SK-N-SH (cell line): ENCODE data around the gene DPPA5. TPM values are rescaled to one million over a fixed set of nuclear protein-coding genes. Genes with fewer than 3 reads are reported as not detected.

ENCODE experiments used
- CTCF ChIA-PET: fragments of 300-600, 350-600 bp; formaldehyde crosslinking; extraction: SDS; loops from one replicate; lab custom pipeline; 2021; lab: Yijun Ruan, JAX
- POLR2A ChIA-PET: fragments of 350-600 bp; sonication (Branson Sonifier 250); formaldehyde crosslinking; extraction: SDS; loops from one replicate; lab custom pipeline; 2020; ENCODE audit warnings: antibody characterized with exemption, inconsistent platforms; lab: Yijun Ruan, JAX
- DNase-seq: peaks from one replicate; pipeline ENCODE4 v3.0.0; 2012
- H2AFZ ChIP-seq: fragments of 200-600 bp; sonication (generic); 2 replicates; pipeline ENCODE4 v1.8.1; 2016; ENCODE audit warnings: antibody characterized with exemption, mild to moderate bottlenecking, low read depth
- H3F3A ChIP-seq: fragments of 200-600 bp; sonication (generic); replicated peaks from 2 replicates; pipeline ENCODE3; 2016; ENCODE audit warnings: antibody characterized with exemption, mild to moderate bottlenecking; ENCODE audit not compliant: insufficient read depth
- H3K27ac ChIP-seq, 2 experiments: fragments of 200-500 bp in 1 of 2; fragments of 200-600 bp in 1 of 2; sonication (Bioruptor generic) in 1 of 2; sonication (generic), shearing (Covaris generic) in 1 of 2; 2 replicates each; pipeline versions ENCODE4 v1.5.1 to v1.6.1; 2014 to 2016; ENCODE audit warnings: low read depth in 2 of 2, inconsistent platforms in 1 of 2, low read length in 1 of 2, mild to moderate bottlenecking in 1 of 2, mixed read lengths in 1 of 2
- H3K27me3 ChIP-seq: fragments of 200-600 bp; sonication (generic), shearing (Covaris generic); 2 replicates; pipeline ENCODE4 v1.6.1; 2016; ENCODE audit warnings: mixed run types; ENCODE audit not compliant: insufficient read depth
- H3K36me3 ChIP-seq, 2 experiments: fragments of 200-500 bp in 1 of 2; fragments of 200-600 bp in 1 of 2; sonication (Bioruptor generic) in 1 of 2; sonication (generic) in 1 of 2; replicated peaks in 1 of 2; 2 replicates each; pipeline versions ENCODE3 to v1.5.1; 2014 to 2016; ENCODE audit warnings: low read length in 1 of 2, mild to moderate bottlenecking in 1 of 2; ENCODE audit not compliant: insufficient read depth in 2 of 2, control insufficient read depth in 1 of 2
- H3K4me1 ChIP-seq, 2 experiments: fragments of 200-500 bp in 1 of 2; fragments of 200-600 bp in 1 of 2; sonication (Bioruptor generic) in 1 of 2; sonication (generic), shearing (Covaris generic) in 1 of 2; 2 replicates each; pipeline versions ENCODE4 v1.5.1 to v1.6.1; 2014 to 2016; ENCODE audit warnings: low read depth in 1 of 2, low read length in 1 of 2, mixed run types in 1 of 2; ENCODE audit not compliant: insufficient read depth in 2 of 2, control insufficient read depth in 1 of 2
- H3K4me2 ChIP-seq: fragments of 200-600 bp; sonication (generic), shearing (Covaris generic); 2 replicates; pipeline ENCODE4 v1.6.1; 2017; ENCODE audit warnings: mixed run types
- H3K4me3 ChIP-seq, 2 experiments: fragments of 200-500 bp in 1 of 2; fragments of 200-600 bp in 1 of 2; sonication (Bioruptor generic) in 1 of 2; sonication (generic), shearing (Covaris generic) in 1 of 2; 2 replicates each; pipeline versions ENCODE4 v1.5.1 to v1.8.1; 2014 to 2016; ENCODE audit warnings: low read depth in 2 of 2, inconsistent platforms in 1 of 2, low read length in 1 of 2, mild to moderate bottlenecking in 1 of 2, mixed read lengths in 1 of 2, moderate library complexity in 1 of 2
- H3K79me2 ChIP-seq: fragments of 200-600 bp; sonication (generic); 2 replicates; pipeline ENCODE4 v1.8.1; 2017; ENCODE audit warnings: mild to moderate bottlenecking; ENCODE audit not compliant: insufficient read depth
- H3K9ac ChIP-seq: fragments of 200-600 bp; sonication (generic); 2 replicates; pipeline ENCODE4 v1.6.1; 2017; ENCODE audit warnings: mixed run types
- H3K9me2 ChIP-seq: fragments of 200-600 bp; sonication (generic); 2 replicates; pipeline ENCODE4 v1.6.1; 2017; ENCODE audit warnings: mixed run types
- H3K9me3 ChIP-seq: fragments of 200-600 bp; sonication (generic); 2 replicates; pipeline ENCODE4 v1.6.1; 2017; ENCODE audit warnings: mixed run types, mild to moderate bottlenecking, moderate library complexity
- H4K20me1 ChIP-seq: fragments of 200-600 bp; sonication (generic); 2 replicates; pipeline ENCODE4 v1.6.1; 2017; ENCODE audit warnings: mild to moderate bottlenecking, mixed run types; ENCODE audit not compliant: insufficient read depth
- EP300 ChIP-seq, 2 experiments: IDR thresholded peaks; 2 replicates each; pipeline versions ENCODE4 v1.4.0 to v1.6.1; 2012; ENCODE audit warnings: borderline replicate concordance in 1 of 2, low read depth in 1 of 2, low read length in 1 of 2
- FOXM1 ChIP-seq: IDR thresholded peaks from 2 replicates; pipeline ENCODE4 v1.4.0; 2012; ENCODE audit warnings: low read depth, mild to moderate bottlenecking
- GABPA ChIP-seq: IDR thresholded peaks from 2 replicates; pipeline ENCODE4 v1.4.0; 2012; ENCODE audit warnings: low read depth, mild to moderate bottlenecking
- MAX ChIP-seq: IDR thresholded peaks from 2 replicates; pipeline ENCODE4 v1.4.0; 2012; ENCODE audit warnings: low read depth
- MEF2A ChIP-seq: IDR thresholded peaks from 2 replicates; pipeline ENCODE4 v1.4.0; 2012; ENCODE audit warnings: low read depth, borderline replicate concordance
- MXI1 ChIP-seq: IDR thresholded peaks from 2 replicates; pipeline ENCODE4 v1.6.1; 2012; ENCODE audit warnings: mild to moderate bottlenecking, low read depth, low read length, improper control_type of control experiment
- NFIC ChIP-seq: IDR thresholded peaks from 2 replicates; pipeline ENCODE4 v1.4.0; 2012; ENCODE audit warnings: borderline replicate concordance
- PBX3 ChIP-seq: IDR thresholded peaks from 2 replicates; pipeline ENCODE4; 2012
- RAD21 ChIP-seq: IDR thresholded peaks from 2 replicates; pipeline ENCODE4 v1.6.1; 2012; ENCODE audit warnings: mild to moderate bottlenecking, low read length
- REST ChIP-seq: IDR thresholded peaks from 2 replicates; pipeline ENCODE4 v1.6.1; 2012; ENCODE audit warnings: mild to moderate bottlenecking, low read depth, low read length, moderate library complexity
- RXRA ChIP-seq: IDR thresholded peaks from 2 replicates; pipeline ENCODE4 v1.4.0; 2012; ENCODE audit warnings: low read depth, mild to moderate bottlenecking, borderline replicate concordance
- SMC3 ChIP-seq: IDR thresholded peaks from 2 replicates; pipeline ENCODE4 v1.6.1; 2012; ENCODE audit warnings: low read depth, low read length, improper control_type of control experiment
- TAF1 ChIP-seq: IDR thresholded peaks from 2 replicates; pipeline ENCODE4 v1.6.1; 2012; ENCODE audit warnings: low read depth, mild to moderate bottlenecking, low read length, moderate library complexity, borderline replicate concordance
- USF1 ChIP-seq: IDR thresholded peaks from 2 replicates; pipeline ENCODE4 v1.4.0; 2012; ENCODE audit warnings: low read depth, borderline replicate concordance
- USF2 ChIP-seq: fragments of 150-350 bp; IDR thresholded peaks from 2 replicates; pipeline ENCODE4 v1.6.1; 2017; ENCODE audit warnings: antibody characterized with exemption, low read length, low read depth, borderline replicate concordance
- YY1 ChIP-seq: IDR thresholded peaks from 2 replicates; pipeline ENCODE4 v1.4.0; 2012; ENCODE audit warnings: low read depth, mild to moderate bottlenecking
- ZBTB33 ChIP-seq: IDR thresholded peaks from 2 replicates; pipeline ENCODE4 v1.4.0; 2012; ENCODE audit warnings: low read depth, borderline replicate concordance
- polyA plus RNA-seq, 3 experiments: library from polyadenylated mRNA; depleted of rRNA; stranded (reverse); fragments of >200 nt; gene quantifications; 2 replicates each; pipeline ENCODE4 v1.2.3, GENCODE V29; 2012

Gene DPPA5
- polyA plus RNA-seq, 1 of the 3 experiments (the other 2 are of a cell fraction) = not detected

GRCh38 chr6:73343164-73343563 is 10.9 kb downstream of the DPPA5 start:
- CTCF ChIA-PET = interaction anchor here (2.7 kb wide), 1 partner anchor 16 kb away, joined by 12 read pairs; no protein-coding TSS in a partner anchor
- Histone ChIP-seq H3K27me3 (no peaks in the 10 kb centered on the region), H3K4me1 (no peaks in the 10 kb centered on the region), H4K20me1 (no peaks in the 10 kb centered on the region), H3K79me2 (no peaks in the 10 kb centered on the region), H3K9me3 (no peaks in the 10 kb centered on the region), H3F3A (no peaks in the 10 kb centered on the region), H3K4me2 (no peak overlapping the region), H3K4me3 (no peak overlapping the region), H3K36me3 (no peaks in the 10 kb centered on the region), H3K9me2 (no peaks in the 10 kb centered on the region), H3K27ac (no peak overlapping the region), H2AFZ (no peak overlapping the region), H3K9ac (no peak overlapping the region)
- DNase-seq = no peak
- POLR2A ChIA-PET = no interaction called here
- no peak for TF ChIP-seq MAX
- no peak for TF ChIP-seq MXI1
- no peak for TF ChIP-seq USF1
- TF ChIP-seq EP300 (IDR thresholded peaks at IDR 0.05; ENCODE audit: borderline replicate concordance in 1 of 2, low read depth in 1 of 2, low read length in 1 of 2) = no peak
- TF ChIP-seq TAF1 = no peak
- no peak for TF ChIP-seq SMC3
- TF ChIP-seq FOXM1 = no peak
- no peak for TF ChIP-seq PBX3
- no peak for TF ChIP-seq MEF2A
- TF ChIP-seq REST = no peak
- TF ChIP-seq RXRA = no peak
- TF ChIP-seq GABPA = no peak
- no peak for TF ChIP-seq NFIC
- no peak for TF ChIP-seq YY1
- no peak for TF ChIP-seq RAD21
- no peak for TF ChIP-seq USF2
- TF ChIP-seq ZBTB33 = no peak
